Adipose tissue (tissue), 3 donors: ENCODE results near the gene SHKBP1. TPM values are rescaled to one million over a fixed set of nuclear protein-coding genes. Genes with fewer than 3 reads are reported as not detected.
"Not testable (repeated sequence)": the region's sequence is repeated elsewhere in the genome, so short reads cannot be mapped to it uniquely, and the experiment has no call there.

ENCODE experiments used
- H3K27ac ChIP-seq: one replicate; pipeline ENCODE4 v1.5.1; 2013; ENCODE audit warnings: low read depth, low read length
- WGBS, 3 donors: extraction: QIAGEN DNeasy Blood & Tissue Kit; methylation state at CpG; one replicate each; pipeline ENCODE4 v1.1.7; 2013; 5-methylcytosine and 5-hydroxymethylcytosine counted together
- polyA plus RNA-seq, 3 donors: library from polyadenylated mRNA; stranded (reverse); fragments of 200-250 nt; gene quantifications; one replicate each; pipeline ENCODE4 v1.2.3, GENCODE V29; 2013
- donor health status: healthy with polysubstance abuse.
- donor health status: Bipolar disorder and iron deficiency.
- donor health status: healthy.

Gene SHKBP1
- polyA plus RNA-seq, 3 donors: 35.6 to 67.6 (median 55.1) TPM

DNA sequence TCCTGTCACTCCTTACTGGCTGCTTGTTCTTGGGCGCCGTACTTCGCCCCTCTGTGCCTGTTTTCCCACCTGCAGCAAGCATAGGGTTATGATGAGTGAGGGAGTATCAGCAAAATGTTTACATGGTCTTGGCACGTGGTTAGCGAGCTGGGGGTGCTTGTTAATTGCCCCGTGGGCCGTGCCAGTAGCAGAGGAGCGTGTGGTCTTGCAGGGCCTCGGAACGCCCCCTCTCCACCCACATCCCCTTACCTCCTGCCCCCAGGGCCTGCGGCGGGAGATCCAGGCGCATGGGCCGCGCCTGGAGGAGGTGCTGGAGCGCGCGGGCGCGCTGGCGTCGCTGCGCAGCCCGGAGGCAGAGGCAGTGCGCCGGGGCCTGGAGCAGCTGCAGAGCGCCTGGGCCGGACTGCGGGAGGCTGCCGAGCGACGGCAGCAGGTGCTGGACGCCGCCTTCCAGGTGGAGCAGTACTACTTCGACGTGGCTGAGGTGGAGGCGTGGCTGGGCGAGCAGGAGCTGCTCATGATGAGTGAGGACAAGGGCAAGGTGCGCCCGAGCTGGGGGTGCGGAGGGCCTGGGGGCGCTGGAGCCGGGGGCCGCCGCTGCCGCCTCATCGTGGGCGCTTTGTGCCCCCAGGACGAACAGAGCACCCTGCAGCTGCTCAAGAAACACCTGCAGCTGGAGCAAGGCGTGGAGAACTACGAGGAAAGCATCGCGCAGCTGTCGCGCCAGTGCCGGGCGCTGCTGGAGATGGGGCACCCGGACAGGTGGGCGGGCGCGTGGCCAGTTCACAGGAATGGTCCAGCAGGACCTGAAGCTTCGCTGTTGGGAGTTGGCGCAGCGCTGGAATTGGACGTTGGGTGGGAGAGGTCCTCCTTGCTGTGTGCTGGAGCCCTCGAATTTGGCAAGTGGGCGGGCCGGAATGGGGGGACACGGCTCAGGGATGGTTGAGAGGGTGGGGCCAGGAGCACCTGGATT lies 22.5 kb upstream of the SHKBP1 start:
- WGBS, 3 donors: 13 to 24% (median 21%) methylated on average over 66 to 69 of the region's 69 CpGs
- no peak overlapping the region for H3K27ac ChIP-seq

DNA sequence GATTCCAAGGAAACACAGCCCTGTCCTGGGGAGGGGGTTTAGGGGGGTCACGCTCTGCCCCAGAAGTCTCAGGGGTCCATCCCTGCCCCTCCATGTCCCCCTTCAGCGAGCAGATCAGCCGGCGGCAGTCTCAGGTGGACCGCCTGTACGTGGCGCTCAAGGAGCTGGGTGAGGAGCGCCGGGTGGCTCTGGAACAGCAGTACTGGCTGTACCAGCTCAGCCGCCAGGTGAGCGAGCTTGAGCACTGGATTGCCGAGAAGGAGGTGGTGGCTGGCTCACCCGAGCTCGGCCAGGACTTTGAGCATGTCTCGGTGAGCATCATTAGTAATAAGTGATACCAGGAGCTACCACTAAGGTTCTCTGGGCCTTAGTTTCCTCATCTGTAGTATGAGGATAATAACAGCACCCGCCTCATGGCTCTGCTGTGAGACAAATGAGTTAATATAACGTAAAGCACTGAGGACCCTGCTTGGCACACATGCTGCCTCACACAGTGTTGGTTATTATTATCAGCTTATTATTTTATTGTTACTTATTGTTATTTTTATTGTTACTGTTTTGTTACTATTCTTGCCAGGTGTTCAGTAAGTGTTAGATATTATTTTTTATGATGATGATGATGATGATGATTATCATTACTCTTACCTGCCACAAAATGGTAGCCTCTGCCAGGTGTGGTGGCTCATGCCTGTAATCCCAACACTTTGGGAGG lies 20.5 kb upstream of the SHKBP1 start:
- H3K27ac ChIP-seq: no peak overlapping the region
- 77 to 85% (median 82%) methylated on average over 17 of the region's 17 CpGs for WGBS, 3 donors

DNA sequence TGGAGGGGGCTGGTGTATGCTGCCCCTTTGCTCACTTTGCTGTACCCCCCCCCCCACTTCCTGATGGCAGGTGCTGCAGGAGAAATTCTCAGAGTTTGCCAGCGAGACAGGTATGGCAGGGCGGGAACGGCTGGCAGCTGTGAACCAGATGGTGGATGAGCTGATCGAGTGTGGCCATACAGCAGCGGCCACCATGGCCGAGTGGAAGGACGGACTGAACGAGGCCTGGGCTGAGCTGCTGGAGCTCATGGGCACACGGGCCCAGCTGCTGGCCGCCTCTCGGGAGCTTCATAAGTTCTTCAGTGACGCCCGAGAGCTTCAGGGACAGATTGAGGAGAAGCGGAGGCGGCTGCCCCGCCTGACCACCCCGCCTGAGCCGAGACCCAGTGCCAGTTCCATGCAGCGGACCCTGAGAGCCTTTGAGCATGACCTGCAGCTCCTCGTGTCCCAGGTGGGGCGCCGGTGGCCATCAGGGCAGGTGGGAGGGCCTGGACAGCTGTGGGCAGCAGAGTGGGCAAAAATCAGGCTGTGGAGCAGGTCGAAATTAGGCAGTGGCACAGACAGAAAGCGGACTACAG lies 19.6 kb upstream of the SHKBP1 start:
- no peak overlapping the region for H3K27ac ChIP-seq
- 75 to 88% (median 87%) methylated on average over 24 of the region's 24 CpGs for WGBS, 3 donors

DNA sequence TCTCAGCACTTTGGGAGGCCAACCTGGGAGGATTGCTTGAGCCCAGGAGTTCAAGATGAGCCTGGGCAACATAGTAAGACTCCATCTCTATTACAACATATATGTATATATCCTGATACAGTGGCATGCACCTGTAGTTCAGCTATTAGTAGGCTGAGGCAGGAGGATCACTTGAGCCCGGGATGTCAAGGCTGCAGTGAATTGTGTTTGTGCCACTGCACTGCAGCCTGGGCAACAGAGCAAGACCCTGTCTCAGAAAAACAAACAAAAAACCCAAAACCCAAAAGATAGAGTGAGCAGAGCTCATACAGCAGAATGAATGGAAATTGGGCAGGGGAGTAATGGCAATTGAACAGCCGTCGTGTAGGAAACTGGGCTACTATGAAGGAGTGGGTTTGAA lies 17.3 kb upstream of the SHKBP1 start:
- 72 to 88% (median 83%) methylated on average over 3 of the region's 3 CpGs for WGBS, 3 donors
- H3K27ac ChIP-seq: no peak overlapping the region

DNA sequence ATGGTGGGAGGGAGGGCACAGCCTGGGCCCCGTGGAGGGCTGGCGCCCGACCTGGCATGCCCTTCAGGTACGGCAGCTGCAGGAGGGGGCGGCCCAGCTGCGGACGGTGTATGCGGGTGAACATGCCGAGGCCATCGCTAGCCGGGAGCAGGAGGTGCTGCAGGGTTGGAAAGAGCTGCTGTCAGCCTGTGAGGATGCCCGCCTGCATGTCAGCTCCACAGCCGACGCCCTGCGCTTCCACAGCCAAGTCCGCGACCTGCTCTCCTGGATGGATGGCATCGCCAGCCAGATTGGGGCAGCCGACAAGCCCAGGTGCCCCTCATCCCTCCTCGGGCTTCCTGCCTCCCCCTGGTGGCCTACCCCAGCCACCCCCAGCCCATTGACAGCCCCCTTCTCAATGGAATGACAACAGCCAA lies 16.6 kb upstream of the SHKBP1 start:
- H3K27ac ChIP-seq: no peak overlapping the region
- WGBS, 3 donors: 68 to 73% (median 71%) methylated on average over 15 to 20 of the region's 20 CpGs

DNA sequence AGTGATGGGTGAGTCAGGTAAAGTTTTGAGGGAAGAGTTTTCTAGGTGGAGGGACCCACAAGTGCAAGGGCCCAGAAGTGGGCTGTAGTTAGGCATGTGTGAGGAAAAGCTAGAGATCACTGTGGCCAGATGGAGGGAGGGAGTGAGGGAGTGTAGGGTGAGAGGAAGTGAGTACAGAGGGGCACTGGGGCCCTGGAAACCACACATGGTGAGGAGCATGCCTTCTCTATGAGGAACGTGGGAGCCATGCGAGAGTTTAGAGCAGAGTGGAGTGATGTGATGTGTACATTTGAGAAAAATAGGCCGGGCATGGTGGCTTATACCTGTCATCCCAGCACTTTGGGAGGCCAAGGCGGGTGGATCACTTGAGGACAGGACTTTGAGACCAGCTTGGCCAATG lies 14.7 kb upstream of the SHKBP1 start:
- H3K27ac ChIP-seq: no peak overlapping the region
- WGBS, 3 donors: 56 to 79% (median 72%) methylated on average over 4 of the region's 4 CpGs

DNA sequence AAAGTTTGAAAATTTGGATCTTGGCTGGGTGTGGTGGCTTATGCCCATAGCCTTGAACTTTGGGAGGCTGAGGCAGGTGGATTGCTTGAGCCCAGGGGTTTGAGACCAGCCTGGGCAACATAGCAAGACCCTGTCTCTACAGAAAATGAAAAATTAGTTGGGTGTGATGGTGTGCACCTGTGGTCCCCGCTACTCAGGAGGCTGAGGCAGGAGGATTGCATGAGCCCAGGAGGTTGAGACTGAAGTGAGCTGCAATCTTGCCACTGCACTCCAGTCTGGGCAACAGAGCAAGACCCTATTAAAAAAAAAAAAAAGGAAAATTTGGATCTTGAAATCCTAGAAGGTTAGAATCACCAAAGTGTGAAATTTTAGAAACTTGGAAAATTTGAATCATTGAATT lies 12.1 kb upstream of the SHKBP1 start:
- 84 to 100% (median 95%) methylated on average over 1 of the region's 1 CpG for WGBS, 3 donors
- not testable (repeated sequence) for H3K27ac ChIP-seq

DNA sequence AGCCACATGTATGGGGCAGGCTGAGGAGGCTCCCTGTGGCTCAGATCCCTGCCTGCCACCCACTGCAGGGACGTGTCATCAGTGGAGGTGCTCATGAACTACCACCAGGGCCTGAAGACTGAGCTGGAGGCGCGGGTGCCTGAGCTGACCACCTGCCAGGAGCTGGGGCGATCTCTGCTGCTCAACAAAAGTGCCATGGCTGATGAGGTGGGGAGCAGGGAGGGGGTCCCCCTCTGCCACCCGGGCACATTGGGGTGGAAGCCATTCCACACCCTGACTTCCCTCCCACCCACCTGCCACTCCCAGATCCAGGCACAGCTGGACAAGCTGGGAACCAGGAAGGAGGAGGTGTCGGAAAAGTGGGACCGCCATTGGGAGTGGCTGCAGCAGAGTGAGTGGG lies 11.3 kb upstream of the SHKBP1 start:
- WGBS, 3 donors: 66 to 86% (median 84%) methylated on average over 7 of the region's 7 CpGs
- no peak overlapping the region for H3K27ac ChIP-seq

DNA sequence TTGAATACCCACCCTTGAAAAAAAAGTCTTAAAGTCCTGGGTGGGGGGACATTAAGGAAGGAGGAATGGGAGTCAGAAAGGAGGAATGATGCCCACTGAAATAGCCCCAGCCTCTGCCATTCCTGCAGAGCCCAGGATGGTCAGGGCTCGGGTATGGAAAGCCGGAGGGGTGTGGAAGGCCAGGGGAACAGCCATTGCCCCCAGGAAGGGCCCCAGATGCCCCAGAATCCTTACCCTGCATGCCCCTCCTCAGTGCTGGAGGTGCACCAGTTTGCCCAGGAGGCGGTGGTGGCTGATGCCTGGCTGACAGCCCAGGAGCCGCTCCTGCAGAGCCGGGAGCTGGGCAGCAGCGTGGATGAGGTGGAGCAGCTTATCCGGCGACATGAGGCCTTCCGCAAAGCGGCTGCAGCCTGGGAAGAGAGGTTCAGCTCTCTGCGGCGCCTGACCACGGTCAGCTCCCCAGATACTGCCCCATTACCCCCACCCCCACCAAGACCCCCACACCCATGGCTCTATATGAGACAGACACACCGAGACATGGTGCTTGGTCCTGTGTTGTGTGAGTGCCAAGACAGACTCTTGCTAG lies 10.7 kb upstream of the SHKBP1 start:
- H3K27ac ChIP-seq: no peak overlapping the region
- WGBS, 3 donors: 61 to 75% (median 73%) methylated on average over 13 to 14 of the region's 14 CpGs

DNA sequence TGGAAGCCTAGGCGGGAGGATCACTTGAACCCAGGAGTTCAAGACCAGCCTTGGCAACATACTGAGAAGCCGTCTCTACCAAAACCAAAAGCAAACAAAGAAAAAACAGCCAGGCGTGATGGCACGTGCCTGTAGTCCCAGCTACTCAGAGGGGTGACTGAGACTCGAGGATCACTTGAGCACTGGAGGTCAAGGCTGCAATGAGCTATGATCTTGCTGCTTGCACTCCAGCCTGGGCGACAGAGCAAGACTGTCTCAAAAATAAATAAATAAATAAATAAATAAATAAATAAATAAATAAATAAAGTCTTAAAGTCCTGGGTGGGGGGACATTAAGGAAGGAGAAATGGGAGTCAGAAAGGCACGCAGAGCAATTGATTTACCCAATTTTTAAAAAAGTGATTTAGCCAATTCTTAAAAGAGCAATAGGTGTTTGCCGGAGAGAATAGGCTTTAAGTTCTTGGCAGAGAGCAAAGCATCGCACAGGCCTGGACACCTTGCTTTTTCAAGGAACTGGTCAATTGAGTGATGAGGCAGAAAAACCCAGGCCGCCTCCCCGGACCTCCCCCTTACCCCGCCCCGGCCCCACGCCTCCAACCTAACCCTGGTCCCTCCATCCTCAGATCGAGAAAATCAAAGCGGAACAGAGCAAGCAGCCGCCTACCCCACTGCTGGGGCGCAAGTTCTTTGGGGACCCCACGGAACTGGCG lies 9.5 kb upstream of the SHKBP1 start:
- WGBS, 3 donors: 21 to 31% (median 27%) methylated on average over 20 of the region's 20 CpGs
- H3K27ac ChIP-seq: no peak overlapping the region

DNA sequence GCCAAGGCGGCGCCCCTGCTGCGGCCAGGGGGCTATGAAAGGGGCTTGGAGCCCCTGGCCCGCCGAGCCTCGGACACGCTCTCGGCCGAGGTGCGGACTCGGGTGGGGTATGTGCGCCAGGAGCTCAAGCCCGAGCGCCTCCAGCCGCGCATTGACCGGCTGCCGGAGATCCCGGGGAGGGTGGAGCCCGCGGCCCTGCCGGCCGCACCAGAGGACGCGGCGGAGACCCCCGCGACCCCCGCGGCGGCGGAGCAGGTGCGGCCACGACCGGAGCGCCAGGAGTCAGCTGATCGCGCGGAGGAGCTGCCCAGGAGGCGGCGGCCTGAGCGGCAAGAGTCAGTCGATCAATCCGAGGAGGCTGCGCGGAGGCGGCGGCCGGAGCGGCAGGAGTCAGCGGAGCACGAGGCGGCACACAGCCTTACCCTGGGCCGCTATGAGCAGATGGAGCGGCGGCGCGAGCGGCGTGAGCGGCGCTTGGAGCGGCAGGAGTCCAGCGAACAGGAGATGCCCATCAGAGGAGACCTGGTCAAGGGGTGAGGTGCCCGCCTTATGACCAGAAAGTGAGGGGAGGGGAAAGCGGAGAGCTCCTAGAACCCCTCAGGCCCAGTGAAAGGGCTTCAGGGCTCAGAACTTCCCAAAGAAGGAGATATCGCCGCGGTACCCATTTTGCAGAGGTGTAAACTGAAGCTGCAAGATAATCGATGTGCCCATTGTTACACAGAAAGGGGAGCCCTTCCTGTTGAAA lies 8.8 kb upstream of the SHKBP1 start:
- H3K27ac ChIP-seq: no peak overlapping the region
- WGBS, 3 donors: 7 to 9% (median 8%) methylated on average over 68 to 70 of the region's 70 CpGs

DNA sequence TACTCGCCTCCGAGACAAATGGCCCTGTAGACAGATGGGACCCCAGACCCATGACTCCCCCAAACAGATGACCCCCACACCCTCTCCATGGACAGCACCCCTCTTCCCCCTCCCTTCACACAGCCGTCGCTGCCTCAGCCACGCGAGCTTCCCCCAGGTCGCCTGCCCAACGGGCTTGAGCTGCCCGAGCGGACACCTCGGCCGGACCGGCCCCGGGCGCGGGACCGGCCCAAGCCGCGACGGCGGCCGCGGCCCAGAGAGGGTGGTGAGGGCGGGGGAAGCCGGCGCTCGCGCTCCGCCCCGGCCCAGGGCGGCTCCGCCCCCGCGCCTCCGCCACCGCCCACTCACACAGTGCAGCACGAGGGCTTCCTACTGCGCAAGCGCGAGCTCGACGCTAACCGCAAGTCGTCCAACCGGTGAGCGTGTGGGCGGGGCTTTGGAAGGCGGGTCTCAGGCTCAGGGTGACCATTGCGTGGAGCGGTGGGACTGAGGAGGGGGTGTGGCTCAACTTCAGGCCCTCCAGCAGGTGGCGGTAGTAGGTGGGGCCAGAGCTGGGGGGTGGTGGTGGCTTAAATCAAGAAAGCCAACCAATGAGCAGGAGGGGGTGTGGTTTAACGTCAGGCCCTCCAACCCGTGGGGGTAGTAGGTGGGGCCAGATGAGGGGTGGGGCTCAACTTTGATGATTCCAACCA lies 6.2 kb upstream of the SHKBP1 start:
- no peak overlapping the region for H3K27ac ChIP-seq
- 1% methylated on average over 50 to 53 of the region's 53 CpGs for WGBS, 3 donors

DNA sequence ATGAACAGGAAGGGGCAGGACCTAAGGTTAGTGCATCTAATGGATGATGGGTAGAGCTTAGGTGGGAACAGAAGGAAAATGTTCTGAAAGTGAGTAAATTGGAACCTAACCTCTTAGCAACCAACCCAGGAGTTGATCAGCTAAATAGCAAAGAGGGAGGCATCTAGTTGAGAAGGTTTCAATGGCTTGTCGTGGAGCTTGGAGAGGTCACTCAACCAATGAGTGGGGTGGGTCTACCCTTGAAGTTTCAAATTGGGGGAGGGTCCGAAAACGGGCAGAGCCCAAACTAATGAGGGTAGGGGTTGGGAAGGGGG lies 5.7 kb upstream of the SHKBP1 start:
- H3K27ac ChIP-seq: no peak overlapping the region
- 30 to 40% (median 32%) methylated on average over 3 of the region's 3 CpGs for WGBS, 3 donors

DNA sequence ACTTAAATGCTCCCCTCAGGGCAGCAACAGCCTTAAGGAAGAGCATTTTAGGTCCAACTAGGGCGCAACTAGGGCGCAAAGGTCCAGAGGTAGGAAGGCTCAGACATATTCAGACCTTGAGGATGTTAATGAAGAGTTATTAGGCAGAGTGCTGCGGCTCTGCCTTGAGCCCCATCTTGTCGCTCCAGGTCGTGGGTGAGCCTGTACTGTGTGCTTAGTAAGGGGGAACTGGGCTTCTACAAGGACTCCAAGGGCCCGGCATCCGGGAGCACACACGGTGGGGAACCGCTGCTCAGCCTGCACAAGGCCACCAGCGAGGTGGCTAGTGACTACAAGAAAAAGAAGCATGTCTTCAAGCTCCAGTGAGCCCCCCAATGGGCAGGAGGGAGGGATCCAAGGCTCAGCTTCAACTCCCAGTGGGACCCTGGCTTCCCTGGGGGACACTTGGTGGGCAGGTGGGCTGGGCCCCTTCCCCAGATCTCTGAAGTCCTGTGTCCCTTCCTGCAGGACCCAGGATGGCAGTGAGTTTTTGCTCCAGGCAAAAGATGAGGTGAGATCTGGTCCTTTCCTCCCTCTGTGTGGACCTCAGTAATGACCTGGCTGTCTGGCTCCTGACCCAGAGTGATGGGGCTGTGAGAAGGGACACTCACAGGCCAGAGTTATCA lies 4.7 kb upstream of the SHKBP1 start:
- WGBS, 3 donors: 81 to 88% (median 82%) methylated on average over 10 of the region's 10 CpGs
- H3K27ac ChIP-seq: no peak overlapping the region

DNA sequence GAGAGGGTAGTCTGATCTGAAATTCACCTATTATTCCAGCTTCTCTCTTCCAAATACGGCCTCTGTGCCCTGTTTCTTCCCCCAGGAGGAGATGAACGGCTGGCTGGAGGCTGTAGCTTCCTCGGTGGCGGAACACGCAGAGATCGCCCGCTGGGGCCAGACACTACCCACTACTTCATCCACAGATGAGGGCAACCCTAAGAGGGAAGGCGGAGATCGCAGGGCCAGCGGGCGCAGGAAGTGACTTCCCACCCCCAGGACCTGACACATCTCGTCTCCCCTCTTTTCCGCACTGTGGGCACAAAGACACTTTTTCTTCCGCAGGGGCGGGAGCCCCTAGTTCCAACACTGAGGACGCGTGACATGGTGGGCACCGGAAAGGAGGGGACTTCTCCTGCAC lies 1.3 kb upstream of the SHKBP1 start:
- 67 to 85% (median 80%) methylated on average over 17 to 18 of the region's 18 CpGs for WGBS, 3 donors
- no peak overlapping the region for H3K27ac ChIP-seq

DNA sequence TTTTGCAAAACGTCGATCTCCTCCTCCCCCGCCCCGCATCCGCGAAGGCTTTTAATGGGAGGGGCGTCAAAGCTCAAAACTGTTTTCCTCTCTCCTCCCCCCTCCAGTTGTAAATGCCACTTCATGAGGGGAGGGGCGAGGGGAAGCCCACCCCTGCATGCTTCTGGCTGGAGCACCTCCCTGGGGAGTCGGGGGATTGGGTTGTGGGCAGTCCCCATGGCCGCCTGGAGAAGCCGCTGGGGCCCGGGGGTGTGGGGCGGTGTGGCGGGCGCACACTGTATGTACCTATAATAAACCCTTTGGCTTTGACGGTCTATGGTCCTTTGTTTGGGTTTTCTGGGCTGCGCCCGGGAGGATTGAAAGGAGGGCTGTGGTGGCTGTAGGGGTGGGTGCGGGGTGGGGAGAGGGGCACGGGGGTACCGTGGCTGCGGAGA lies 505 bp upstream of the SHKBP1 start:
- 2 to 5% (median 2%) methylated on average over 22 of the region's 22 CpGs for WGBS, 3 donors
- no peak overlapping the region for H3K27ac ChIP-seq

DNA sequence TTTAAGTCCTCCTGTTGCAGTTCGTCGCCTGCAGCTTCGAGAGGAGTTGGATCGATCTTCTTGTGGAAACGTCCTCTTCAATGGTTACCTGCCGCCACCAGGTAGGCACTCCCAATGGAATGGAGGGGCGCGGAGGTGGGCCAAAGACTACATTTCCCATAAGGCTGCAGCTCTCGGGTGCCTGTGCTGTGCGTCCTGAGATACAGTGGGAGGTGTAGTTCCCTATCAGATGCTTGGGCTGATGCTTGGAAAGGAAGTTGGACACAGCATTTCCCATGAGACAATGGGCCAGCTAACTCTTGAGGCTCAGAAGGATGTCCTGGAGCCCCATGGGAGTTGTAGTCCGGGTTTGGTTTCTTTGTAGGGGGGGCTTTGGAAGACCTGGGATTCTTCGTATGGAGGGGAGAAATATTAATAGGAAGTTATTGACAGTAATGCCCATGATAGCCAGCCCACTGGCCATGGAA lies 1.8 kb downstream of the SHKBP1 start:
- no peak overlapping the region for H3K27ac ChIP-seq
- 77 to 85% (median 81%) methylated on average over 12 of the region's 12 CpGs for WGBS, 3 donors
